Heart left ventricle (tissue), 16 donors: ENCODE results near the gene RFXAP. TPM values are rescaled to one million over a fixed set of nuclear protein-coding genes. Genes with fewer than 3 reads are reported as not detected.

ENCODE experiments used
- ATAC-seq, 4 donors: fragments of 200-7000 bp; cut with Tn5 transposase; one replicate each; pipeline ENCODE4 v1.9.1; 2020 to 2022; ENCODE audit warnings: moderate library complexity in 4 of 4, mild to moderate bottlenecking in 3 of 4, moderate number of reproducible peaks in 1 of 4
- DNase-seq, 5 donors: peaks; one replicate each; pipeline ENCODE4 v3.0.0-alpha.2; 2020
- H3K27ac ChIP-seq, 12 donors: fragments of 200-600 bp; sonication (generic) in 4 of 12; one replicate each; pipeline versions ENCODE4 v1.5.0 to v1.8.0; 2016 to 2022; ENCODE audit warnings: mild to moderate bottlenecking in 2 of 12
- H3K27me3 ChIP-seq, 9 donors: fragments of 200-600 bp; sonication (generic) in 2 of 9; one replicate each; pipeline versions ENCODE4 v1.5.1 to v1.8.0; 2016 to 2022; ENCODE audit warnings: mild to moderate bottlenecking in 3 of 9
- H3K36me3 ChIP-seq, 9 donors: fragments of 200-600 bp; sonication (generic) in 2 of 9; one replicate each; pipeline versions ENCODE4 v1.5.0 to v1.8.0; 2018 to 2022; ENCODE audit warnings: mild to moderate bottlenecking in 2 of 9
- H3K4me1 ChIP-seq, 12 donors: fragments of 200-600 bp; sonication (generic) in 4 of 12; one replicate each; pipeline versions ENCODE4 v1.5.0 to v1.8.0; 2016 to 2022; ENCODE audit warnings: mild to moderate bottlenecking in 3 of 12
- H3K4me3 ChIP-seq, 12 donors: fragments of 200-600 bp; sonication (generic) in 4 of 12; one replicate each; pipeline versions ENCODE4 v1.5.0 to v1.8.0; 2017 to 2022; ENCODE audit warnings: mild to moderate bottlenecking in 9 of 12, moderate library complexity in 4 of 12
- H3K9me3 ChIP-seq, 12 donors: fragments of 200-600 bp; sonication (generic) in 4 of 12; one replicate each; pipeline versions ENCODE4 v1.5.0 to v1.8.0; 2016 to 2022; ENCODE audit warnings: mild to moderate bottlenecking in 1 of 12
- CTCF ChIP-seq, 12 donors: fragments of 200-600 bp; sonication (generic) in 4 of 12; IDR thresholded peaks; one replicate each; pipeline versions ENCODE4 v1.5.0 to v1.8.0; 2018 to 2022; ENCODE audit warnings: antibody characterized with exemption in 12 of 12, mild to moderate bottlenecking in 5 of 12
- POLR2A ChIP-seq, 2 donors: fragments of 450-650 bp; IDR thresholded peaks; one replicate each; pipeline ENCODE4 v1.6.1; 2017; ENCODE audit warnings: antibody characterized with exemption in 2 of 2, mild to moderate bottlenecking in 2 of 2, moderate library complexity in 2 of 2
- WGBS, 4 donors: extraction: QIAGEN DNeasy Blood & Tissue Kit in 2 of 4; methylation state at CpG; one replicate each; pipeline versions ENCODE4 v1.1.5 to v1.1.7; 2013 to 2018; 5-methylcytosine and 5-hydroxymethylcytosine counted together
- intact Hi-C, 10 donors: fragments of 100-400 bp; cut with DNase I; formaldehyde crosslinking; loops; one replicate each; pipeline versions ENCODE4 v1.11.1 to v1.14.2; 2022
- long read RNA-seq, 3 donors: library from polyadenylated mRNA; unstranded; transcript quantifications; one replicate each; pipeline ENCODE4 v2.0.0, GENCODE V29; 2020 to 2021
- polyA plus RNA-seq, 2 donors: library from polyadenylated mRNA; stranded (reverse); fragments of 200-250 nt; gene quantifications; one replicate each; pipeline ENCODE4 v1.2.3, GENCODE V29; 2013
- total RNA-seq, 9 donors: library from RNA; depleted of rRNA in 2 of 9; stranded (reverse); fragments of >200 nt in 2 of 9; fragmentation: NEBNext Ultra II Directional in 3 of 9; extraction: Animal tissue kit (Norgen Biotek cat#: 25700) in 3 of 9; gene quantifications; one replicate each; pipeline versions ENCODE4 v1.1.0 to v1.2.4, GENCODE V29; 2016 to 2023
- donor health status: ischemic (EF 13 %, LVEDD 7.1; RV severe dilation, severe dysfunction).
- donor health status: healthy with polysubstance abuse.
- donor health status: DM: no; HTN: yes; CAD: no.
- donor health status: DM: no; HTN: no; CAD: no.
- donor health status: ischemic (EF 25% LVEDD 6.9; RV normal size, moderate dysfunction).
- donor health status: ischemic (EF 25% LVEDD 5.7; RV mildly dilated, moderate dysfunction).
- donor health status: healthy.
- donor health status: DM: yes; HTN: yes; CAD: no.
- donor health status: ischemic (EF 35%, LVEDD 5.7; RV mildly dilated, moderate dysfunction).
- donor health status: nonischemic (EF 11% LVEDD 7.7; RV severe dilation, severe dysfunction).
- donor health status: DM: yes; HTN: yes; CAD: no.
- donor health status: PGD.
- donor health status: ischemic (EF 29% LVEDD 5.4; RV normal size, mild dysfunction).
- donor health status: nonischemic (EF 23%, LVEDD 6.1; RV moderate dilation, normal function).

Gene RFXAP
- total RNA-seq (1 to 10 TPM; 1.0 to 5.2 (median 4.2) TPM), polyA plus RNA-seq (1 to 10 TPM; 2.2 to 2.3 TPM)
- long read RNA-seq, donor 1, transcript RFXAP-201 (3 exons, 2,304 nt), result major isoform, 5 of 6 reads
- long read RNA-seq, donor 1, partial matches to known transcripts, result 0 of 6 reads
- long read RNA-seq, donor 1, other reads (novel, unspliced or antisense), result 1 of 6 reads
- long read RNA-seq, donor 2, partial matches to known transcripts, result 0 of 1 reads
- long read RNA-seq, donor 2, other reads (novel, unspliced or antisense), result 0 of 1 reads
- long read RNA-seq, donor 3, partial matches to known transcripts, result 0 of 4 reads
- long read RNA-seq, donor 3, other reads (novel, unspliced or antisense), result 1 of 4 reads

- peak; percentile 94 to 99 (median 99) for ATAC-seq
- no peaks in the 10 kb centered on the region for H3K36me3 ChIP-seq
- DNase-seq, result peak; percentile 89 to 97 (median 93)
- peaks cover 0 to 31% (median 18%) of the 10 kb centered on the region in 12 donors for H3K4me1 ChIP-seq
- no peaks in the 10 kb centered on the region for H3K9me3 ChIP-seq
- H3K4me3 ChIP-seq, result peak within 1 kb of the TSS; percentile 64 to 95 (median 80)
- H3K27ac ChIP-seq, result peak within 1 kb of the TSS; percentile 25 to 89 (median 74)
- TF ChIP-seq POLR2A (IDR thresholded peaks at IDR 0.05) (peak in 1 of 2 donors; percentile 75), CTCF (IDR thresholded peaks at IDR 0.05) (peak in 7 of 12 donors; percentile 14 to 48 (median 28))
- 0 to 1% (median 1%) methylated on average over 36 to 78 of the region's 78 CpGs for WGBS, 4 donors
- no peaks in the 10 kb centered on the region for H3K27me3 ChIP-seq
- intact Hi-C loops, result no loop called here
Measured at GRCh38 chr13:36818804-36819738, at the start of gene RFXAP. Gene RFXAP, plus strand, starts transcription at chr13:36819222. Its CDS starts 136 bp downstream, at chr13:36819358.

DNA sequence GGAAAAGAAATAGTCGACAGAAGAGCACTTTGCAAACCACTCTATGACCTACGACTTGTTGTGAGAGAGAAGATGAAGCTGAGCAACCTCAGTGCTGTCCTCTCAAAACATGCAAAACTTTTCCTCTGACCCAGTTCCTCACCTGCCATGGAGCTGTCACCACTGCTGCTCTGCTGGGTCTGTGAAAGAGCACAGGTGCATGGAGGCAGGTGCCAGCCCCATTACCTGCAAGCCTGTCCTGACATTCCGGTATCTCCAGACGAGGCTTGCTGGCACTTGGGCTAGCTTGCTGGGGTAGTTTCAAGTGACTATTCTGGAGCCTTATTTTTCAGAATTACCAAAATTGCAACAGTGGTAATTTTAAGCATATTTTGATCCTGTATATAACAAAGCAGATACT lies 49.5 kb upstream of the RFXAP start:
- Histone ChIP-seq H3K27ac (no peak overlapping the region), H3K27me3 (peaks cover 0 to 4% (median 0%) of the 10 kb centered on the region in 9 donors), H3K36me3 (no peaks in the 10 kb centered on the region), H3K4me1 (no peaks in the 10 kb centered on the region), H3K9me3 (peaks cover 0 to 11% (median 0%) of the 10 kb centered on the region in 12 donors), H3K4me3 (no peak overlapping the region)
- ATAC-seq (no peak), DNase-seq (no peak)
- intact Hi-C loops, result no loop called here
- TF ChIP-seq POLR2A (IDR thresholded peaks at IDR 0.05) (no peak), CTCF (IDR thresholded peaks at IDR 0.05) (no peak)
- 77 to 88% (median 79%) methylated on average over 4 of the region's 4 CpGs for WGBS, 4 donors

DNA sequence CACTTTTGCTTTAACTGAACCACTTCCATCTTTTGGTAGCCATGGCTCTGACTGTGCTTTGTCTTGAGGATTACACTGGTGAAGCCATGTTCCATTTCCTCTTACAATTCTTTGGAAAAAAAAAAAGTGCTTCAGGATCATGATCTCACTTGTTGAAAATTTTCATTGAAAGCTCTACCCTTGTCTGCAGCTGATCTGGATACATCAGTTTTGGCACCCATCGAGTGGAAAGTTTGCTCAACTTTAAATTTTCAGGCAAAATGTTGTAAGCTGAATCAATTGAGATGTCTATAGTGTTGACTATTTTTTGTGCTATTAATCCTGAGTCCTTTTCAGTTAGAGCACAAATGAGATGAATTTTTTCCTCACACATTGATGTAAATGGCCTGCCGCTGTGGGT lies 48.3 kb upstream of the RFXAP start:
- Histone ChIP-seq H3K27me3 (peaks cover 0 to 6% (median 0%) of the 10 kb centered on the region in 9 donors), H3K4me1 (no peaks in the 10 kb centered on the region), H3K27ac (no peak overlapping the region), H3K4me3 (no peak overlapping the region), H3K9me3 (peaks cover 0 to 11% (median 0%) of the 10 kb centered on the region in 12 donors), H3K36me3 (no peaks in the 10 kb centered on the region)
- 78 to 86% (median 81%) methylated on average over 2 of the region's 2 CpGs for WGBS, 4 donors
- no peak for ATAC-seq
- intact Hi-C loops, result no loop called here
- no peak for DNase-seq
- no peak for TF ChIP-seq CTCF (IDR thresholded peaks at IDR 0.05)
- no peak for TF ChIP-seq POLR2A (IDR thresholded peaks at IDR 0.05)

DNA sequence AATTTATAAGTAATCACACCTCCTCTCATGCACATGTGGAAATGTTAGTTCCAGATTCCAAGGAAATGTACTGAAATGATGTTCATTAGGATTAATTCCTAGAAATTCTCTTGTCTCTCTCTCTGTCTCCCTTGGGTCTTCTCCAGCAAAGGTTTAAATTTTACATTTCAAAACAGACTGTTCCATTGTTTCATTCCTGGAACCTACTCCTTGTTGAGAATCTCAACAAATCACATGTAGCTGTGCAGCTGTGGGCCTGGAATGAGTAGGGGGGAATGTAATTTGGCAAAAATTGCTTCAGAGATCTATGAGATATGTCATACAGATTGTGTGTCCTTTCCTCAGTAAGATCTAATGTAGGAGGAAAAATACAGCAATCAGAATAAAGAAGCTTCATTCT lies 46.2 kb upstream of the RFXAP start:
- Histone ChIP-seq H3K36me3 (no peaks in the 10 kb centered on the region), H3K9me3 (no peaks in the 10 kb centered on the region), H3K4me3 (no peak overlapping the region), H3K27ac (no peak overlapping the region), H3K4me1 (no peaks in the 10 kb centered on the region), H3K27me3 (peaks cover 0 to 6% (median 0%) of the 10 kb centered on the region in 9 donors)
- TF ChIP-seq POLR2A (IDR thresholded peaks at IDR 0.05), result no peak
- TF ChIP-seq CTCF (IDR thresholded peaks at IDR 0.05), result no peak
- intact Hi-C loops, result no loop called here
- no peak for ATAC-seq
- no peak for DNase-seq
